ENCODE measurements around the gene CTPS2.

CTPS2 gene

GRCh38 chrX:16544969-16545368 lies 167.5 kb downstream of the CTPS2 start:
- DNase-seq: no peak

Data from NCI-H1417 treated with DMSO at 0.1 percent for 48 hours (cell line).